Loucy (cell line): ENCODE data around the gene TTLL9.

Experiments used
- H2AFZ ChIP-seq: fragments of 200-600 bp; sonication (generic); 2 replicates; pipeline ENCODE4 v1.6.0; 2016; ENCODE audit warnings: antibody characterized with exemption, mild to moderate bottlenecking, low read length, moderate library complexity
- H3F3A ChIP-seq: fragments of 200-600 bp; 2 replicates; pipeline ENCODE4 v1.6.0; 2016; ENCODE audit warnings: antibody characterized with exemption, low read depth, mild to moderate bottlenecking
- H3K27me3 ChIP-seq: fragments of 200-600 bp; sonication (generic); 2 replicates; pipeline ENCODE4 v1.6.1; 2014; ENCODE audit warnings: low read length, mild to moderate bottlenecking; ENCODE audit not compliant: insufficient read depth, poor library complexity, severe bottlenecking
- H3K36me3 ChIP-seq: fragments of 200-600 bp; sonication (generic); 2 replicates; pipeline ENCODE4 v1.6.1; 2016; ENCODE audit warnings: low read length; ENCODE audit not compliant: insufficient read depth
- H3K4me1 ChIP-seq: fragments of 200-600 bp; sonication (generic); 2 replicates; pipeline ENCODE4 v1.5.1; 2014; ENCODE audit warnings: low read length, mild to moderate bottlenecking; ENCODE audit not compliant: insufficient read depth, poor library complexity, severe bottlenecking
- H3K4me2 ChIP-seq: fragments of 200-600 bp; sonication (generic); 2 replicates; pipeline ENCODE4 v1.6.0; 2014; ENCODE audit warnings: antibody characterized with exemption, low read length, low read depth, mild to moderate bottlenecking; ENCODE audit not compliant: poor library complexity, severe bottlenecking
- H3K4me3 ChIP-seq: fragments of 200-600 bp; sonication (generic); 2 replicates; pipeline ENCODE4 v1.5.1; 2014; ENCODE audit warnings: low read length, mild to moderate bottlenecking, mixed read lengths; ENCODE audit not compliant: poor library complexity, severe bottlenecking
- H3K79me2 ChIP-seq: fragments of 200-600 bp; sonication (generic); 2 replicates; pipeline ENCODE4 v1.6.1; 2014; ENCODE audit warnings: low read length; ENCODE audit not compliant: insufficient read depth
- H3K9ac ChIP-seq: fragments of 200-600 bp; sonication (generic); 2 replicates; pipeline ENCODE4 v1.6.0; 2014; ENCODE audit warnings: mild to moderate bottlenecking, low read depth, low read length, moderate library complexity; ENCODE audit not compliant: poor library complexity, severe bottlenecking
- H3K9me2 ChIP-seq: fragments of 200-600 bp; sonication (generic); replicated peaks from 2 replicates; pipeline ENCODE4 v1.6.1; 2016; ENCODE audit warnings: low read depth, low read length, mixed read lengths
- H3K9me3 ChIP-seq: fragments of 200-600 bp; sonication (generic); 2 replicates; pipeline ENCODE4 v1.6.1; 2014; ENCODE audit warnings: mild to moderate bottlenecking, antibody characterized with exemption, low read length, low read depth; ENCODE audit not compliant: insufficient read depth
- H4K20me1 ChIP-seq: fragments of 200-600 bp; sonication (generic); 2 replicates; pipeline ENCODE4 v1.6.0; 2014; ENCODE audit warnings: antibody characterized with exemption, low read length, mild to moderate bottlenecking; ENCODE audit not compliant: insufficient read depth, poor library complexity, severe bottlenecking
- CTCF ChIP-seq: fragments of 200-600 bp; sonication (generic); conservative IDR thresholded peaks from 2 replicates; pipeline ENCODE4 v1.5.1; 2014; ENCODE audit warnings: mild to moderate bottlenecking, antibody characterized with exemption, low read length
- EZH2phosphoT487 ChIP-seq: fragments of 200-600 bp; IDR thresholded peaks from 2 replicates; pipeline ENCODE4 v1.6.1; 2018; ENCODE audit warnings: antibody characterized with exemption, mild to moderate bottlenecking, moderate library complexity, borderline replicate concordance

TTLL9 gene

GRCh38 chr20:31924561-31924960, 54.1 kb downstream of the TTLL9 start:
- Histone ChIP-seq H3K9me3 (no peaks in the 10 kb centered on the region), H3F3A (no peaks in the 10 kb centered on the region), H3K27me3 (no peaks in the 10 kb centered on the region), H3K9ac (no peak overlapping the region), H3K4me1 (peaks cover 4% of the 10 kb centered on the region), H2AFZ (no peak overlapping the region), H3K36me3 (no peaks in the 10 kb centered on the region), H3K4me3 (no peak overlapping the region), H3K79me2 (no peaks in the 10 kb centered on the region), H3K4me2 (no peak overlapping the region), H4K20me1 (no peaks in the 10 kb centered on the region), H3K9me2 (no peaks in the 10 kb centered on the region)
- no peak for TF ChIP-seq CTCF
- TF ChIP-seq EZH2phosphoT487, result no peak

- no peaks in the 10 kb centered on the region for H3K36me3 ChIP-seq
- H3K27me3 ChIP-seq, result no peaks in the 10 kb centered on the region
- no peak overlapping the region for H3K9ac ChIP-seq
- no peaks in the 10 kb centered on the region for H3K9me2 ChIP-seq
- no peaks in the 10 kb centered on the region for H3F3A ChIP-seq
- no peaks in the 10 kb centered on the region for H4K20me1 ChIP-seq
- no peaks in the 10 kb centered on the region for H3K9me3 ChIP-seq
- H2AFZ ChIP-seq, result no peak overlapping the region
- H3K4me2 ChIP-seq, result no peak overlapping the region
- H3K4me1 ChIP-seq, result peaks cover 4% of the 10 kb centered on the region
- H3K79me2 ChIP-seq, result no peaks in the 10 kb centered on the region
- TF ChIP-seq EZH2phosphoT487 (no peak), CTCF (no peak)
- no peak overlapping the region for H3K4me3 ChIP-seq
Observed at GRCh38 chr20:31925631-31926030, 55.2 kb downstream of the TTLL9 start.

DNA sequence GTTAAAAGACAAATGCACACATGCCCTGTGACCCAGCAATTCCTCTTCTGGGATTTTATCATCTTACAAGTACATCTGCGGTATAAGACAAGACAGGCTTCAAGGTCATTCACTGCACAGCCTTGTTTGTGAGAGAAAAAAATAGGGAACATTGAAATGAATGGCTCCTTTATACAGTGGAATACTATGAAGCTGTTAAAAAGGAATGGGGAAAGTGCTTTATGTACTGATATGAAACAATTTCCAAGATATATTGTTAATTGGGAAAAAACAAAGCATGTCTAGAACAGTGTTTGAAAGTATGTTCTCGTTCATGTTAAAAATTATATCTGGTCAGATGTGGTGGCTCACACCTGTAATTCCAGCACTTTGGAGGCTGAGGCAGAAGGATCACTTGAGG, 56.1 kb downstream of the TTLL9 start:
- H4K20me1 ChIP-seq, result no peaks in the 10 kb centered on the region
- no peaks in the 10 kb centered on the region for H3K9me2 ChIP-seq
- no peaks in the 10 kb centered on the region for H3K36me3 ChIP-seq
- no peaks in the 10 kb centered on the region for H3K79me2 ChIP-seq
- no peak overlapping the region for H3K4me2 ChIP-seq
- no peak overlapping the region for H2AFZ ChIP-seq
- H3K9ac ChIP-seq, result no peak overlapping the region
- TF ChIP-seq EZH2phosphoT487 (no peak), CTCF (no peak)
- H3K4me1 ChIP-seq, result peaks cover 4% of the 10 kb centered on the region
- no peaks in the 10 kb centered on the region for H3F3A ChIP-seq
- no peak overlapping the region for H3K4me3 ChIP-seq
- H3K9me3 ChIP-seq, result no peaks in the 10 kb centered on the region
- H3K27me3 ChIP-seq, result no peaks in the 10 kb centered on the region
